Stimulated activated naive CD4-positive, alpha-beta T cell treated with Interleukin-2 at 50 U/mL for 16 hours (primary cell): ENCODE data around the gene ZBTB3.
A peak's percentile ranks its signal among the peaks of the same experiment; 100 is the strongest.
"Not testable (repeated sequence)": the region's sequence is repeated elsewhere in the genome, so short reads cannot be mapped to it uniquely, and the experiment has no call there.

ENCODE experiments used
- DNase-seq: peaks from one replicate; lab custom pipeline; 2025; lab: John Stamatoyannopoulos, UW

ZBTB3 gene

DNA sequence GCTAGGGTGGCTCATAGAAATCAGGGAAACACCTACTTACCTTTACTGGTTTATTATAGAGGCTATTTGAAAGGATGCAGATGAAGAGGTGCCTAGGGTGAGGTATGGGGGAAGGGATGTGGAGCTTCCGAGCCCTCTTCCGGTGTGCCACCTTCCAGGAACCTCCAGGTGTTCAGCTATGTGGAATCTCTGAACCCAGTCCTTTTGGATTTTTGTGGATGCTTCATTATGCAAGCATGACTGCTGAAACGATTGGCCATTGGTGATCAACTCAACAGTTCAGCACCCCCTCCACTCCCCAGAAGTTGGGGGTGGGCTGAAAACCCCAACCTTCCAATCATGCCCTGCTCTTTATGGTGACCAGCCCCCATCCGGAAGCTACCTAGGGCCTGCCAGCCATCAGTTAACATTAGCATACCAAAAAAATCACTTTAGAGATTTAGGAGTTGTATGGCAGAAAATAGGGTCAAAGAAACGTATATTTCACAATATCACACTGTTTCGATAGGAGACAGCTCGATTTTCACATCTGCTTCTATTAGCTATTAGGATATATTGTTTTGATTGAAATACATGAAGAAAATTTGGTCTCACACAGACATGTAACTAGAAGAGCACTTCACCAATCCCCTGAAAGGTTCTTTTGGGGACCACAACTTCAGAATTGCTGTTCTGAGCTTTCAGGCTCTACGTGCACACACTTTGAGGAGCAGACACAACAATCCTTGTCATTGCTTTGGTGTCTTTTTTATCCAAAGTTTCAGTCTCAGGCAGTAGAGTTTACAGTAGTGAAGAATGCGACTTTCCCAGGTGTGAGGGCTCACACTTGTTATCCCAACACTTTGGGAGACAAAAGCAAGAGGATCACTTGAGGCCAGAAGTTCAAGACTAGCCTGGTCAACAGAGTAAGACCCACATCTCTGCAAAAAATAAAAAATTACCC lies 4.2 kb upstream of the ZBTB3 start:
- no peak for DNase-seq

DNA sequence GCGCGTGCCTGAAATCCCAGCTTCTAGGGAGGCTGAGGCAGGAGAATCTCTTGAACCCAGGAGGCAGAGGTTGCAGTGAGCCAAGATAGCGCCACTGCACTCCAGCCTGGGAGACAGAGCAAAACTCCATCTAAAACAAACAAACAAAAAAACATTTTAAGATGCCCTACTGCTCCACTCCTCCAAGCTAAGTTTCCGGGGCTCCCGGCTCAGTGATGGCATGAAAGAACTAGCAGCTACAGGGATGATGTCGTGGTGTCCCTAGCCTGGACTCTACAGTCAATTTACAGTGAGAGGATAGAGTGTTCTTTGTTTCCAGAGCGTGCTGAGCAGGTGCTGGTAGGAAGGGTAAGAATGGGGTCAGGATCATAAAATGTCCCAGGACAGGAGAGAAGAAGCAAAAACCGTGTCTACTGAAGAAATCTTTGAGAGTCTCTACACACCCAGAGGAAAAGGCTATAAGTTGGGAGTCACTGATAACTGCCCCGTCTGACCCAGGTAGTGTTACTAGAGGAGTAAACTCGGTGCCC lies 1.2 kb upstream of the ZBTB3 start:
- DNase-seq: no peak

DNA sequence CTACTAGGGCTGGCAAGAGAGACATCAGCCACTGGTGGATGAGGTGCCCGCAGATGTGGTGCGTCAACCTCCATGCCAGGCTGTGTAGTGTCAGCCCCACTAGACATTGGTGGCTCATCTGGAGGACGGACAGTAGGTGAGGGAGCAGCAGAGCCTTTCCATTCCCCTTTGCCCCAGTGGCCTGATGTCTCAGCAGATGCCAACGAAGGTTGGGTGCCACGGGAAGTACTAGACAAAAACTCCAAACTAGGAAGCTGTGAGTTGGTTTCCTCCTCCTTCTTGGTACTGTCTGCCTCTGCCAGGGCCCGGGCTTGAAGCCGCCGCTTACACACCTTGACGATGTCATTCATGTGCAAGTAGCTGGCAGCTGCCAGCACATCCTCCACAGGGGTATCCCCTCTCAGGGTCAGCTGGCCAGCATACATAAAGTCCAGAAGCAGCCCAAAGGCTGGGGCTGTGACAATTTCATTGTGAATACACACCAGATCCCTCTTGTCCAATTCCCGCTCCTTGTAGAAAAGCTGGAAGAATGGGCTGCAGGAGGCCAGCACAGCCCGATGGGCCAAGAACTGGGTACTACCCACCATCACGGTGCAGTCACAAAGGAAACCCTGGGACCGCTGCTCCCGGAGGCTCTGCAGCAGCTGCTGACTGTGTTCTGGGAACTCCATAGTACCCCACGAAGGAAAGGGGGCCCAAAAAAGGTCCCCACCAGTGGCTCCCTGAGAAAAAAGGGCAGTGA lies 795 bp downstream of the ZBTB3 start:
- no peak for DNase-seq

DNA sequence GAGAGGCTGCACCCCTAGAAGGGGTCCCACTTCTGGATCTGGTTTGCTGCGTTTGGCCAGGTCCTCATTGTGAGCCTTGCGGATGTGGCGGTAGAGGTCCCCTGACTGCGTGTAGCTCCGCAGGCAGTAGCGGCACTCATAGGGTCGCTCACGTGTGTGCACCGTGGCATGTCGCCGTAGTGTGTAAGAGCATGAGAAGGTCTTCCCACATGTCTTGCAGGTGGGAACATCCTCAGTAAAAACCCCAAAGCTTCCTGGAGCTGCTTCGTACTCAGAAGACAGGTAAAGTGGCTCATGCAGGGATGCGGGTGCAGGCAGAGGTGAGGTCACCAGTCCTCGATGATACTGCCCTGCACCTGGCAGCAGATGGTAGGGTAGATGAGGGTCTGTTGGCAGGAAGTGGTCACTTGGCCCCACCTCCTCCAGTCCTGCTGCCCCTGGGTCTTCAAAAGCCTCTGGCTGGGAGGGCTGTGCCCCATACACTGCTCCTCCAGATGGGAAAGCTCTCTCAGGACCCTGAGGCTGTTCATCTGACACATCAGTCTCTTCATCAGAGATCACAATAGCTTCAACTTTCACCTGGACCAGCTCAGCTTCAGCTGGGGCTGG lies 1.7 kb downstream of the ZBTB3 start:
- DNase-seq: no peak

DNA sequence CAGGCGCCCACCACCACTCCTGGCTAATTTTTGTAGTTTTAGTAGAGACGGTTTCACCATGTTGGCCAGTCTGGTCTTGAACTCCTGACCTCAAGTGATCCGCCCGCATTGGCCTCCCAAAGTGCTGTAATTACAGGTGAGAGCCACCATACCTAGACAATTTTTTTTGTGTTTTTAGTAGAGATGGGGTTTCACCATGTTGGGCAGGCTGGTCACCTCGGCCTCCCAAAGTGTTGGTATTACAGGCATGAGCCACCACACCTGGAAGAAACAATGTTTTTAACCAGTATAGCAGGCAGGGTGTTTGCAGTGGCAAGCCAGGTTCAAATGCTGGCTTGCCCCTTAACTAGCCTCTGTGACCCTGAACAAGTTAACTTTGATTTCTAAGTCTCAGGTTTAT lies 4.0 kb downstream of the ZBTB3 start:
- not testable (repeated sequence) for DNase-seq

DNA sequence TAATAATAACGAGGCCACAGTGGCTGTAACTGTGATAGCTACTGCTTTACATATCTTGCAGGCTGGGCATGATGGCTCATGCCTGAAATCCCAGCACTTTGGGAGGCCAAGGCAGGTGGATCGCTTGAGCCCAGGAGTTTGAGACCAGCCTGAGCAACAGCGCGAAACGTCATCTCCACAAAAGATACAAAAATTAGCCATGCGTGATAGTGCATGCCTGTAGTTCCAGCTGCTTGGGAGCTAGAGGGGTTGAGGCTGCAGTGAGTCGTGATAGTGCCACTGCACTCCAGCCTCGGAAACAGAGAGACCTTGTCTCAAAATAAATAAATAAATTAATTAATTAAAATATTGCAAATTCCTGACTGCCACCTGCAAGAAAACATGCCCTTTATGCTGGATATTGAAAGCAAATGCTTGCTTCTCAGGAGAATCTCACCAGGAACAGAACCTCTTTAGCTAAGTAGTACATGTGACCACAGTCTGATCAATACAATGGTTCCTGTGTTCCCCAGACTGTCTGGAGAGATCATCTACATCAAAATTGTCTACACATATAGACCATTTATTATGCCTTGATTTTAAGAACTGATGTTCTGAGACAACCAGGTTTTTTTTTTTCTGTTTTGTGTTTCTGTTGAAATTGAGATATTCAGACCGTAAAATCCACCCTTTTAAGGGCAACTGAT lies 6.3 kb downstream of the ZBTB3 start:
- no peak for DNase-seq

DNA sequence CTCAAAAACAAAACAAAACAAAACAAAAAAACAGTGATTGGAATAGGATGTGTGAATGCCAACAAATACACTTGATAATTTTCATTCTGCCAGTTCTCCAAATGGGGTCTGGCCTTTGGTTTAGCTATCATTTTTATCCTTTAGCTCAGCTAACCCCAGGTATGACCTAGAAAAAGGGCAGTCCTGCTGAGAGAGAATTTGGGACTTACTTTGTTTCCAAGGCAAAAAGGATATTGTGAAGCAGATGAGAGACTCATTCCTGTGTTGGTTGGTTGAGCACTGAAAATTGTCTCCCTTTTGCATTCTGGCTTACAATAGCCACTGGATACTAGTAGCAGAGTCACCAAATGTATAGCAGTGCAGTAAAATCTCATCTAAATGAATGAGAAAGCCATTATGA lies 16.8 kb downstream of the ZBTB3 start:
- DNase-seq: no peak

DNA sequence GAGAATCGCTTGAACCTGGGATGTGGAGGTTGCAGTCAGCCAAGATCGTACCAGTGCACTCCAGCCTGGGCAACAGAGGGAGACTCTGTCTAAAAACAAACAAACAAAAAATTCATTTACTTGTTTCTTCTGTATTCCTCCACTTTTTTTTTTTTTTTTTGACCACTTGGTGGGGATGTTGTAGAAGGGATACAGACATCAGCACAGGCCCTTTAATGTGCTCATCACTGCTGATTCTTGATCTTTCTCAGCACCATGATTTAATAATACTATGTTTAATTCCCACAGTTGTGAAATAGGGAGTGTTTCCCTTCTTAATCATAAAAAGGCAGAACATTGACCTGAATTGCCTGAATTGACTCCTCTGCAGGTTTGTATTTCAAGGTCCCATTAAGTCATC lies 21.1 kb downstream of the ZBTB3 start:
- no peak for DNase-seq

DNA sequence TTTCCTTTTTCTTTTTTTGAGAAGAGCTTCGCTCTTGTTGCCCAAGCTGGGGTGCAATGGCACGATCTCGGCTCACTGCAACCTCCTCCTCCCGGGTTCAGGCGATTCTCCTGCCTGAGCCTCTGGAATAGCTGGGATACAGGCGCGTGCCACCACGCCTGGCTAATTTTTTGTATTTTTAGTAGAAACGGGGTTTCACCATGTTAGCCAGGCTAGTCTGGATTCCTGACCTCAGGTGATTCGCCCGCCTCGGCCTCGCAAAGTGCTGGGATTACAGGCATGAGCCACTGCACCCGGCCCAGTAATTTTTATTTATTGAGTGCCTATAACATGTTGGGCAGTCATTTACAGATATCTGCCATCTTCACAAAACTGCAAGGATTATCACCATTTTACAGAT lies 23.9 kb downstream of the ZBTB3 start:
- DNase-seq: not testable (repeated sequence)

DNA sequence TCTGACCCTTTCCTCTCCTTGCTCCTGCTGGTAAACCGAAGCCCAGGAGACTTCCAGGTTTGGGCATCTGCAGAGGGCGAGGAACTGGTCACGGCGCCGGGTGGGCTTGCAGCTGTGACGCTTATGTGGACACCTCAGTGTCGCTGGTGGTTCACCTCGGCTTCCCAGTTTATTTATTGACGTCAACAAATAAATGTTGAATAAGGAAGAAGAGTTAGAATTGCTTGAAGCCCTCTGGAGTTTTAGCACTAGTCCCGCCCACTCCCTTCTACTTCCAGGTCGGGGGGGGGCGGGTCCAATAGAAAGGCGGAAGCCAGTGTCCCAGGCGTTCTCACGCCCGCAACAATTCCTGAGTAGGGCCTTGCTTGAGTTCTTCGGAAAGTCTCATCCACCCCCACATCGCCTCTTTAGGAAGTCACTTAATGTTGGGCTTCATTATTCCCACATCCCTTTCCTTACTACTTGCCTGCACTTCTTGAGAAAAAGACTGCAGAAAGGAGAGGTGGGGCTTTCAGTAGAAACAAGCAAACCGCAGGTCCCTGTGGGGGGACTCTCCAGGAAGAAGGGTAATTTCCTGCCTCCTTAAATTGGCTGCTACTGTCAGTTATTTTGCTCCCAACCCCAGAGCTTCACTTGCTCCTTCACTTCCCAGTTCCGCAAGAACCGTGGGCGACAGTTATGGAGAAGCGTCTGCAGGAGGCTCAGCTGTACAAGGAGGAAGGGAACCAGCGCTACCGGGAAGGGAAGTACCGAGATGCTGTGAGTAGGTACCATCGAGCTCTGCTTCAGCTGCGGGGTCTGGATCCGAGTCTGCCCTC lies 25.6 kb downstream of the ZBTB3 start, which contains the start of gene TTC9C:
TSS of gene TTC9C (plus strand) at position 316 of the 818 bp plus-strand sequence. CDS start at position 679, 363 bp downstream.
- peak; percentile 82 for DNase-seq

DNA sequence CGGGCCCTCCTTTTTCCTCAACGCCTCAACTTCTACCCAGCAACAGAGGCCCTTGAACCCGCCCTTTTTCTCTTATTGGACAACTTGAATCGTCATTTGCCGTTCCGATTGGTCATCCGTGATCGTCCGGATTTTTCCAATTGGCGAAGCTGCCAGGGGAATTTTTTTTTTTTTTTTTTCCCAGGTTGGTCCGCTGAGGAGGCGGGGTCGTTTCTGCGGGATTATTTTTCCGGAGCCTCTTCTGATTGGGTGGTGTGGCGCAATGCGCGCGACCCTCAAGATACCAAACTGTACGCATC lies 26.1 kb downstream of the ZBTB3 start:
- peak; percentile 82 for DNase-seq

DNA sequence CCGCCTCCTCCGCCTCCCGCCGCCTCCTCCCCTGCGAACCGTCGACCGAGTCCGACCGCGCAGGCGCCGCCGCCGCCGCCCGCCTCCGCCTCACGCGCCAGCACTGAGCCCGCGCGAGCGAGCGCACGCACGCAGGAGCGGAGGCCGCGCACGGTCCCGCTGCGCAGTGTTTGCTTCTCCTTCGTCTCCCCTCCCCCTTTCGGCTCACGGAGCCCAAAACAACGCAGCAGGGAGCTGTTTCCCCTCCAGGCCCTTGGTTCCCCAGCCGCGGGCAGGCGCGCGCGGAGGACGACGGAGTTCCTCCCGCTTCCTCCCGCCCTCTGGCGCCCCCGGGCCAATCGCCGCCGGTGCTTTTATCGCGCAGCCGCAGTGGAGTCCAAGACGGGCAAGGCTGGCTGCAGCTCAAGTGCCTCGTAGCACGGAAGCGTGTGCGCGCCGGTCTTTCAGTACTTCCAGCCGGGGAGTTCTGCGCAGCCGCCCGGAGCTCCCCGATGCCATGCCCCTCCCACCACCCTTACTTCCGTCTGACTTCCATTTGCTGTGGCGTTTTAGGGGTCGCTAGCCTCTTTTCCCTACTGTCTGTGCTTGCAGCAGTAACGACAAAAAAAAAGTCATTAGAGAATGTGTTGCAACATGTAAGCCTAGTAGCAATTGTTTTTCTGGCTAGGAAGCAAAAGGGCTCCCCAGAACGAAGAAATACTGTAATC lies 26.6 kb downstream of the ZBTB3 start, which contains the start of gene HNRNPUL2:
TSS of gene HNRNPUL2 (minus strand) at position 293 of the 707 bp plus-strand sequence. CDS start 301 bp downstream, outside the sequence.
- peak; percentile 98 for DNase-seq

DNA sequence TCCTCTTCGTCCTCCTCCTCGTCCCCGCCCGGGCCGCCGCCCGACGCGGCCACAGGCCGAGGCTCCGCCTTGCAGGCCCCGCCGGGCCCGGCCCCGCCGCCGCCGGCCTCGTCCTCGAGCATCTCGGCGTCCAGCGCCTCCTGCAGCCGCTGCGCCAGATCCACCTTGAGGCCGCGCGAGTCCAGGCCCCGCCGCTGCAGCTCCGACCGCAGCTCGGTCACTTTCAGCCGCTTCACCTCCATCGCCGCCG lies 27.1 kb downstream of the ZBTB3 start:
- no peak for DNase-seq

DNA sequence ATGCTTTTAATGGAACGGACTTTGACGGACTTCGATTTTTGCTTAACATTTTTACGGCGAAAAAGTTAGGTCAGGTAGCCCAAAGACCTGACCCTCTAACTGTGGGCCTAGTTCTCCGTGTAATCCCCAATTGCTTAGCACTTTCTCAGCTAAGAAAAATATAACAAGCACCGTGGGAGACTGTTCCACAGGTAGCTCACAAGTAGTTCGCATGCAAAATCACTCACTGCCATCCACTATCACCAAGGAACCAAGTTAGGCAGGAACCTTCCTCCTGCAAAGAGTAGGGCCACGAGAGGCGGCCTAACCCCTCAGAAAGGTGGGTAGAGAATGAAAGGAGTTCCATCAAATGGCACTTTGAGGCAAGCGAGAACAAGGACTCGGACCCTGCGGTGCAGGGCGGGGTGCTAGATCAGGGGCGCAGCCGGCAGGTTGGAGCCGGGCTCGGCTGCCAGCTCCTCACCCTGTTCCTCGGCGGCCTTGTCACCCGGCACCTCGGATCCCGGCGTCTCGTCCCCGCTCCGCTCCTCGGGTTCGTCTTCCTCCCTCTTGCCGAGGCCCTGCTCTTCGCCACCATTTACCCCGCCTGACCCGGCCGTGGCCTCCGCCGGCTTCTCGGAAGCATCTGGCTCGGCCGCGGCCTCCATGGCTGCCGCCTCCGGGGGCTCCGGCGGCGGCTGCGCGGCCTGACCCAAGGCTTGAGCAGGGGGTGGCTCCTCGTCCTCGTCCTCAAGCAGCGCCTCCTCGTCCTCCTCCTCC lies 27.6 kb downstream of the ZBTB3 start:
- no peak for DNase-seq

DNA sequence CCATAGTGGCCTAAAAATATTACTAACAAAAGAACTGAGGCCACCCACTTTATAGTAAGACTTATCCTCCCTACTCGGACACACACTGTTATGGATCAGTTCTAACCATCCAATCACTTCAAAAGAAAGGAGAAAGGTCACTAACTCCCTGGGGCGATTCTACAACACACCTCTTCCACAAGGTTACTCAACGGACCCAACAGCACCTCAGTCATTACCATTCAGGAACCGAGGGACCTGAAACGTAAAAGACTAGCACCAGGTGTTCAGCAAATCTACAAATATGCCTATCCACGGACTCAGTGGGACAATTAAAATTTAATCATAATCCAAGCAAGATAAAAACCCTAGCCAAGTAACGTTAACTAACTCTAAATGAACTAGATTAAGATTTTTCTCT lies 28.3 kb downstream of the ZBTB3 start:
- DNase-seq: no peak

DNA sequence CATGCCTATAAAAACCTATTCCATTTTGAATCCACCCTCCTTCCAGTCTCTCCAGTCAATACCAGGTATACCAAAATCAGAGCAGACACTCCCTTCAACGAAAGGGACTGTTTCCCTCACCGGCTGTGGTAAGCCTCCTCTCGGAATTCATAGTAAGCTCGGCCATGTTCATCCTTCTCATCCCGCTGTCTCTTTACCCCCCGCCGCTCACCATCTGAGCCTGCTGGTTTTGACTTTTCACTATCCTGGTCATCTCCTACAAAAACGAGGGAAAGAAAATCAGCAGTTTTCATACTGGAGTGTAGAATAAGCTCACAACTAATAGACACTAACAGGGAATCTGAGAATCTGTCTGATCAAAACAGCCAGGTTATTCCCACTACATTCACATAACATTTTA lies 29.8 kb downstream of the ZBTB3 start:
- DNase-seq: no peak

DNA sequence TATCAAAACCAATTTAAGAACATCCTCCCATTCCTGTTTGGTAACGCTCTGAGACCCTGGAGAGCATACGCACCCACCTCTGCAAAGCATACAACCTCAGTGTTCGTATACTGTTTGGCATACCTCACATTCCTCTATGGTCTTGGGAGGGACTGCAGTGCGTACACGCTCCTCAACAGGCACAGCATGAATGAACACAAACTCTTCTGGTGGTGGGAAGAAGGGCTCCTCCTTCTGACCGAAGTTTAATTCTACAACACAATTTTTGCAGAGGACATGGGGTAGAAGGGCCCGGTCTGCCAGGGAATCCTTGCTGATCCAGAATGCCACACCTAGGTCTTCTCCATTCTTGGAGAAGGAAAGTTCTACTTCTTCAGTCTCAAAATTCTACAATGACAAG lies 32.0 kb downstream of the ZBTB3 start:
- DNase-seq: no peak

DNA sequence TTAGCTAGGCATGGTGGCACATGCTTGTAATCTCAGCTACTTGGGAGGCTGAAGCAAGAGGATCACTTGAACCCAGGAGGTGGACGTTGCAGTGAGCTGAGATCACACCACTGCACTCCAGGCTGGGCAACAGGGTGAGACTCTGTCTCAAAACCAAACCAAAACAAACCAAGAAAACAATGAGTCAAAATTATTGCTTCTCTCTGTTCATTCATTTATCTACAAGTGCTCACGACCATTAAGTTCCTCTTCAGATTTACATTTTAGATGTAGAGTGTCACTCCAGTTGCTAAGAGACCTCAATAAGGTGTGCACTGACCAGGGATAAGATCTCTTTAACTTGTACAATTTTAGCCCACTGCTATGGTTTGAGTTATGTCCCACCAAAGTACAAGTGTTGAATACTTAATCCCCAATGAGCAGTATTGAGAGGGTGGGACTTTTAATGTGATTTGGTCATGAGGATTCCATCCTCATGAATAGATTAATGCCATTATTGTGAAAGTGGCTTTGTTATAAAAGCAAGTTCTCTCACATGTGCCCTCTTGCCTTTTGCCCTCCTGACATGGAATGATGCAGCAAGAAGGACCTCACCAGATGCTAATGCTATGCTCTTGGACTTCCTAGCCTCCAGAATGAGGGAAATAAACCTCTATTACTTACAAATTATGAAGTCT lies 34.5 kb downstream of the ZBTB3 start:
- no peak for DNase-seq

DNA sequence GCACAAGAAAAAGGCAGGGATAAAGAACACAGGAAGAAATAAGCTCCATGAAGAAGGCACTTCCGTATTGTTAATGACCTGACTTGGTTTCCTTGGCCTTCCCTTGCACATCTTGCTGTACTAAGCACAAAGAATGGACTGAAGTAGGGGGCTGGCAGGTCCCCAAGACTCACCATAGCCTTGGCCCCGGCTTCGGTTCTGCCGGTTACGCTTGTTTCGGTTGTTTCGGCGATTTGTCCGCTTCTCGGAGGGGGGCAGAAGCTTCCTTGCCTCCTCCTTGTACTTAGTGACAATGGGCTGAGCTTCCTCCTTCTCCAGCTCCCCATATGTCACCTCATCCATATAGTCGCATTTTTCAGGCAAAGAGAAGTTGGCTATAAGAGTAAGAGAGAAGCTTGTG lies 37.1 kb downstream of the ZBTB3 start:
- DNase-seq: no peak
